ENCODE measurements around the gene CCDC57. TPM values are rescaled to one million over a fixed set of nuclear protein-coding genes. Genes with fewer than 3 reads are reported as not detected.

Gene CCDC57
- total and polyA plus RNA-seq, 2 of the 8 experiments (the other 6 are each of a cell fraction or from before 2014, with no cell fraction given) = 8.4 to 12.9 TPM

DNA sequence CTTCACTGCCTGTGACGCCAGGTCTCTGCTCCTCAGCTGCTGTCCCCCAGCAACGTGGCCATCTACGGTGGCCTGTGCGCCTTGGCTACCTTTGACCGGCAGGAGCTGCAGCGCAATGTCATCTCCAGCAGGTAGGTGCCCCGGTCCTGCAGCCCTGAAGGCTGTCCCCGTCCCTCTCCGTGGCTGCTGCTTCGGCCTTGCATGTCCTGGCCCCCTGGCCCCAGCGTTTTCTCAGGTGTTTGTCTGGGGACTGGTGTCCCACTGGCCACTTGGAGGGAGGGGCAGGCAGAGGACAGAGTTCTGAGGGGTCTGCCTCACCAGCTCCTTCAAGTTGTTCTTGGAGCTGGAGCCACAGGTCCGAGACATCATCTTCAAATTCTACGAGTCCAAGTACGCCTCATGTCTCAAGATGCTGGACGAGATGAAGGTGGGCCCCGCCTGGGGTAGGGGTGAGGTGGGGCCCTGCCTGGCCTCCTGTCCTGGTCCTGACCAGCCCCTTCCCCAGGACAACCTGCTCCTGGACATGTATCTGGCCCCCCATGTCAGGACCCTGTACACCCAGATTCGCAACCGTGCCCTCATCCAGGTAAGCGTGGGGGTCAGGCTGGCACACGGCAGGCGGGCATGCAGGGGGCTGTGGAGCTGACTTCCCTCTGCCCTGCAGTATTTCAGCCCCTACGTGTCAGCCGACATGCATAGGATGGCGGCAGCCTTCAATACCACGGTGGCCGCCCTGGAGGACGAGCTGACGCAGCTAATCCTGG is 156.5 kb downstream of the CCDC57 start (continued):
- TF ChIP-seq KDM4A (IDR thresholded peaks at IDR 0.05; ENCODE audit: low read depth, low read length, severe bottlenecking) (no peak), MAFK (IDR thresholded peaks at IDR 0.05; ENCODE audit: low read depth, low read length) (no peak), EP300 (IDR thresholded peaks at IDR 0.05; ENCODE audit: borderline replicate concordance in 1 of 2, low read depth in 2 of 2, low read length in 2 of 2) (no peak), RNF2 (IDR thresholded peaks at IDR 0.05; ENCODE audit: borderline replicate concordance, low read depth, low read length, missing control alignments, poor library complexity, severe bottlenecking) (no peak), TBP (IDR thresholded peaks at IDR 0.05; ENCODE audit: low read depth, low read length) (no peak), HDAC2 (IDR thresholded peaks at IDR 0.05; ENCODE audit: borderline replicate concordance in 1 of 2, low read depth in 2 of 2, low read length in 2 of 2) (no peak)
